ENCODE measurements around the gene NAP1L4. TPM values are rescaled to one million over a fixed set of nuclear protein-coding genes. Genes with fewer than 3 reads are reported as not detected.

Gene NAP1L4
- total and polyA plus RNA-seq, 2 donors (not counting 1 experiment from before 2014, with no cell fraction given), result 62.1 to 133 TPM

- Mint-ChIP-seq H3K4me1 (peaks cover 7% of the 10 kb centered on the region), H3K27ac (no peak overlapping the region), H3K4me3 (no peak overlapping the region), H3K27me3 (peaks cover 8% of the 10 kb centered on the region), H3K9me3 (ENCODE audit: insufficient read depth) (peaks cover 11% of the 10 kb centered on the region)
- CTCF ChIA-PET, result no interaction called here
- intact Hi-C loops (cut with micrococcal nuclease), result no loop called here
- Histone ChIP-seq H3K36me3 (replicated peaks in 1 of 2; ENCODE audit: control extremely low read depth in 1 of 2, control insufficient read depth in 1 of 2, extremely low read depth in 1 of 2, insufficient read depth in 2 of 2, low read length in 1 of 2) (no peaks in the 10 kb centered on the region), H3K9me3 (ENCODE audit: control extremely low read depth in 1 of 3, control insufficient read depth in 2 of 3, insufficient read depth in 1 of 3, low read length in 2 of 3) (peaks cover 0 to 29% (median 10%) of the 10 kb centered on the region in 3 donors), H3K4me1 (ENCODE audit: control insufficient read depth in 2 of 2, insufficient read depth in 2 of 2, low read length in 2 of 2) (peaks cover 11 to 14% of the 10 kb centered on the region in 2 donors), H3K79me2 (ENCODE audit: control insufficient read depth, insufficient read depth, low read length) (no peaks in the 10 kb centered on the region), H4K20me1 (ENCODE audit: control insufficient read depth, insufficient read depth, low read length, poor library complexity, severe bottlenecking) (peaks cover 3% of the 10 kb centered on the region), H3K4me2 (replicated peaks; ENCODE audit: low read depth, low read length, poor library complexity, severe bottlenecking) (no peak overlapping the region), H3K27ac (ENCODE audit: low read length in 2 of 2) (no peak overlapping the region), H3K27me3 (replicated peaks in 1 of 4; ENCODE audit: control extremely low read depth in 1 of 4, control insufficient read depth in 3 of 4, insufficient read depth in 4 of 4, low read length in 3 of 4) (peaks cover 0 to 31% (median 10%) of the 10 kb centered on the region in 4 experiments), H2AFZ (ENCODE audit: insufficient read depth, low read depth, low read length, poor library complexity, severe bottlenecking) (no peak overlapping the region), H3K4me3 (ENCODE audit: control extremely low read depth in 1 of 5, extremely low read depth in 1 of 5, insufficient read depth in 1 of 5, low read depth in 2 of 5, low read length in 4 of 5) (no peak overlapping the region), H3K9ac (ENCODE audit: low read length) (no peak overlapping the region)
- POLR2A ChIA-PET, result no interaction called here
- no peak for TF ChIP-seq EZH2 (IDR thresholded peaks at IDR 0.05; ENCODE audit: borderline replicate concordance, insufficient read depth, low read depth, low read length, poor library complexity, severe bottlenecking)
- TF ChIP-seq, protein P1, sequence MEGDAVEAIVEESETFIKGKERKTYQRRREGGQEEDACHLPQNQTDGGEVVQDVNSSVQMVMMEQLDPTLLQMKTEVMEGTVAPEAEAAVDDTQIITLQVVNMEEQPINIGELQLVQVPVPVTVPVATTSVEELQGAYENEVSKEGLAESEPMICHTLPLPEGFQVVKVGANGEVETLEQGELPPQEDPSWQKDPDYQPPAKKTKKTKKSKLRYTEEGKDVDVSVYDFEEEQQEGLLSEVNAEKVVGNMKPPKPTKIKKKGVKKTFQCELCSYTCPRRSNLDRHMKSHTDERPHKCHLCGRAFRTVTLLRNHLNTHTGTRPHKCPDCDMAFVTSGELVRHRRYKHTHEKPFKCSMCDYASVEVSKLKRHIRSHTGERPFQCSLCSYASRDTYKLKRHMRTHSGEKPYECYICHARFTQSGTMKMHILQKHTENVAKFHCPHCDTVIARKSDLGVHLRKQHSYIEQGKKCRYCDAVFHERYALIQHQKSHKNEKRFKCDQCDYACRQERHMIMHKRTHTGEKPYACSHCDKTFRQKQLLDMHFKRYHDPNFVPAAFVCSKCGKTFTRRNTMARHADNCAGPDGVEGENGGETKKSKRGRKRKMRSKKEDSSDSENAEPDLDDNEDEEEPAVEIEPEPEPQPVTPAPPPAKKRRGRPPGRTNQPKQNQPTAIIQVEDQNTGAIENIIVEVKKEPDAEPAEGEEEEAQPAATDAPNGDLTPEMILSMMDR (IDR thresholded peaks at IDR 0.05), result no peak
- ATAC-seq (ENCODE audit: low read depth) (no peak), DNase-seq (no peak)
- 88% methylated on average over 13 of the region's 14 CpGs for WGBS (ENCODE audit: insufficient coverage)
Measured at GRCh38 chr11:2934611-2935239, 57.4 kb downstream of the NAP1L4 start.

DNA sequence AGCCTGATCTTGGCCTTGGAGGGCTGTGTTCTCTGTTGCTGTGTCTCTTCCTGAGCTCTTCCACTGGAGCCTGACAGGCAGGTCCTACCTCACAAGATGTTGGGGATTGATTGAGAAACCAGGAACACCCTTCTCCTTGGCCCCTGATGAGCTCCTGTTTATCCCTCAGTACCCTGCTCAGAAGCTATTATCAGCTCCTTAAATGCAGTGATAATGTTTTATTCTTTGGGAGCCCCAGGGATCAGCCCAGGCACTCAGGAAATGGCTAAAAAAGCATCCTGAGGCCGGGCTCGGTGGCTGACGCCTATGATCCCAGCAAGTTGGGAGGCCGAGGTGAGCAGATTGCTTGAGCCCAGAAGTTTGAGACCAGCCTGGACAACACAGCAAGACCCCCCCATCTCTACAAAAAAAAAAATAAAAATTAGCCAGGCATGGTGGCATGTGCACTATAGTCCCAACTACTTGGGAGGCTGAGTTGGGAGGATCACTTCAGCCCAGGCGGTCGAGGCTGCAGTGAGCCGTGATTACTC, 58.0 kb downstream of the NAP1L4 start:
- Histone ChIP-seq H3K9ac (ENCODE audit: low read length) (no peak overlapping the region), H3K27me3 (replicated peaks in 1 of 4; ENCODE audit: control extremely low read depth in 1 of 4, control insufficient read depth in 3 of 4, insufficient read depth in 4 of 4, low read length in 3 of 4) (peaks cover 0 to 34% (median 11%) of the 10 kb centered on the region in 4 experiments), H3K4me3 (ENCODE audit: control extremely low read depth in 1 of 5, extremely low read depth in 1 of 5, insufficient read depth in 1 of 5, low read depth in 2 of 5, low read length in 4 of 5) (no peak overlapping the region), H2AFZ (ENCODE audit: insufficient read depth, low read depth, low read length, poor library complexity, severe bottlenecking) (no peak overlapping the region), H3K36me3 (replicated peaks in 1 of 2; ENCODE audit: control extremely low read depth in 1 of 2, control insufficient read depth in 1 of 2, extremely low read depth in 1 of 2, insufficient read depth in 2 of 2, low read length in 1 of 2) (no peaks in the 10 kb centered on the region), H3K9me3 (ENCODE audit: control extremely low read depth in 1 of 3, control insufficient read depth in 2 of 3, insufficient read depth in 1 of 3, low read length in 2 of 3) (peaks cover 0 to 23% (median 8%) of the 10 kb centered on the region in 3 donors), H3K4me2 (replicated peaks; ENCODE audit: low read depth, low read length, poor library complexity, severe bottlenecking) (no peak overlapping the region), H4K20me1 (ENCODE audit: control insufficient read depth, insufficient read depth, low read length, poor library complexity, severe bottlenecking) (peaks cover 5% of the 10 kb centered on the region), H3K79me2 (ENCODE audit: control insufficient read depth, insufficient read depth, low read length) (no peaks in the 10 kb centered on the region), H3K27ac (ENCODE audit: low read length in 2 of 2) (no peak overlapping the region), H3K4me1 (ENCODE audit: control insufficient read depth in 2 of 2, insufficient read depth in 2 of 2, low read length in 2 of 2) (peaks cover 14 to 18% of the 10 kb centered on the region in 2 donors)
- no peak for TF ChIP-seq EZH2 (IDR thresholded peaks at IDR 0.05; ENCODE audit: borderline replicate concordance, insufficient read depth, low read depth, low read length, poor library complexity, severe bottlenecking)
- TF ChIP-seq, protein P1 (IDR thresholded peaks at IDR 0.05), result no peak
- Mint-ChIP-seq H3K4me1 (peaks cover 8% of the 10 kb centered on the region), H3K27ac (no peak overlapping the region), H3K27me3 (peaks cover 9% of the 10 kb centered on the region), H3K4me3 (no peak overlapping the region), H3K9me3 (ENCODE audit: insufficient read depth) (peaks cover 11% of the 10 kb centered on the region)
- DNase-seq (no peak), ATAC-seq (ENCODE audit: low read depth) (no peak)
- intact Hi-C loops (cut with micrococcal nuclease), result no loop called here
- 90% methylated on average over 6 of the region's 7 CpGs for WGBS (ENCODE audit: insufficient coverage)
- ChIA-PET POLR2A (no interaction called here), CTCF (interaction anchor here (3.1 kb wide), 1 partner anchor 157 kb away, joined by 12 read pairs; no protein-coding TSS in a partner anchor)

Data from B cell (primary cell).